Posterior vena cava (tissue), 2 donors: ENCODE data around the gene WDR4. TPM values are rescaled to one million over a fixed set of nuclear protein-coding genes. Genes with fewer than 3 reads are reported as not detected.
A peak's percentile ranks its signal among the peaks of the same experiment; 100 is the strongest.
"Not testable (repeated sequence)": the region's sequence is repeated elsewhere in the genome, so short reads cannot be mapped to it uniquely, and the experiment has no call there.

Experiments used
- DNase-seq: peaks from one replicate; pipeline ENCODE4 v3.0.0-alpha.2; 2020; ENCODE audit warnings: low spot score
- intact Hi-C, 2 donors: fragments of 100-400 bp; cut with DNase I; formaldehyde crosslinking; loops; one replicate each; pipeline versions ENCODE4 v1.14.1 to v1.14.2; 2022 to 2023
- total RNA-seq, 2 donors: library from RNA; stranded (reverse); fragmentation: NEBNext Ultra II Directional; extraction: Animal tissue kit (Norgen Biotek cat#: 25700); gene quantifications; one replicate each; pipeline ENCODE4 v1.2.1, GENCODE V29; 2021
- donor health status: DM: yes; HTN: yes; CAD: no.
- donor health status: DM: yes; HTN: yes; CAD: no.

Gene WDR4
- total RNA-seq, 2 donors from 2014 or later = 12.1 to 13.4 TPM

GRCh38 chr21:42855937-42856335 lies 23.4 kb downstream of the WDR4 start:
- intact Hi-C loops = no loop called here
- no peak for DNase-seq

GRCh38 chr21:42855171-42855936 lies 24.0 kb downstream of the WDR4 start:
- intact Hi-C loops = no loop called here

GRCh38 chr21:42854246-42855010 lies 24.9 kb downstream of the WDR4 start:
- DNase-seq = no peak
- intact Hi-C loops = no loop called here

More at GRCh38 chr21:42855171-42855936, 24.0 kb downstream of the WDR4 start:
- DNase-seq = no peak

- intact Hi-C loops = no loop called here
- no peak for DNase-seq
Measured at GRCh38 chr21:42853621-42854020, 25.7 kb downstream of the WDR4 start.

- no peak for DNase-seq
- intact Hi-C loops = no loop called here
Measured at GRCh38 chr21:42852925-42853570, 26.3 kb downstream of the WDR4 start.

GRCh38 chr21:42851812-42852665 lies 27.3 kb downstream of the WDR4 start:
- intact Hi-C loops = no loop called here
- DNase-seq = no peak

- DNase-seq = no peak
- intact Hi-C loops = no loop called here
Measured at GRCh38 chr21:42850866-42851391, 28.4 kb downstream of the WDR4 start.

GRCh38 chr21:42850463-42850862 lies 28.9 kb downstream of the WDR4 start:
- intact Hi-C loops = no loop called here
- no peak for DNase-seq

- DNase-seq = no peak
- intact Hi-C loops = no loop called here
Measured at GRCh38 chr21:42849759-42850412, 29.5 kb downstream of the WDR4 start.

- DNase-seq = peak; percentile 71
- intact Hi-C loops = no loop called here
Measured at GRCh38 chr21:42848932-42849758, 30.2 kb downstream of the WDR4 start.

- DNase-seq = peak; percentile 32
- intact Hi-C loops = not testable (repeated sequence)
Measured at GRCh38 chr21:42848144-42848931, 31.0 kb downstream of the WDR4 start.

GRCh38 chr21:42847726-42848125 lies 31.6 kb downstream of the WDR4 start:
- intact Hi-C loops = no loop called here
- peak; percentile 38 for DNase-seq

GRCh38 chr21:42847051-42847707 lies 32.2 kb downstream of the WDR4 start:
- intact Hi-C loops = no loop called here
- peak; percentile 74 for DNase-seq

GRCh38 chr21:42846221-42846620 lies 33.1 kb downstream of the WDR4 start:
- intact Hi-C loops = no loop called here
- DNase-seq = peak; percentile 60

- intact Hi-C loops = no loop called here
- DNase-seq = peak; percentile 68
Measured at GRCh38 chr21:42845296-42845965, 33.9 kb downstream of the WDR4 start.
